ENCODE measurements around the gene KATNBL1. TPM values are rescaled to one million over a fixed set of nuclear protein-coding genes. Genes with fewer than 3 reads are reported as not detected.

Gene KATNBL1
- total RNA-seq, 1 experiment from 2014 or later, result 46.8 TPM

DNA sequence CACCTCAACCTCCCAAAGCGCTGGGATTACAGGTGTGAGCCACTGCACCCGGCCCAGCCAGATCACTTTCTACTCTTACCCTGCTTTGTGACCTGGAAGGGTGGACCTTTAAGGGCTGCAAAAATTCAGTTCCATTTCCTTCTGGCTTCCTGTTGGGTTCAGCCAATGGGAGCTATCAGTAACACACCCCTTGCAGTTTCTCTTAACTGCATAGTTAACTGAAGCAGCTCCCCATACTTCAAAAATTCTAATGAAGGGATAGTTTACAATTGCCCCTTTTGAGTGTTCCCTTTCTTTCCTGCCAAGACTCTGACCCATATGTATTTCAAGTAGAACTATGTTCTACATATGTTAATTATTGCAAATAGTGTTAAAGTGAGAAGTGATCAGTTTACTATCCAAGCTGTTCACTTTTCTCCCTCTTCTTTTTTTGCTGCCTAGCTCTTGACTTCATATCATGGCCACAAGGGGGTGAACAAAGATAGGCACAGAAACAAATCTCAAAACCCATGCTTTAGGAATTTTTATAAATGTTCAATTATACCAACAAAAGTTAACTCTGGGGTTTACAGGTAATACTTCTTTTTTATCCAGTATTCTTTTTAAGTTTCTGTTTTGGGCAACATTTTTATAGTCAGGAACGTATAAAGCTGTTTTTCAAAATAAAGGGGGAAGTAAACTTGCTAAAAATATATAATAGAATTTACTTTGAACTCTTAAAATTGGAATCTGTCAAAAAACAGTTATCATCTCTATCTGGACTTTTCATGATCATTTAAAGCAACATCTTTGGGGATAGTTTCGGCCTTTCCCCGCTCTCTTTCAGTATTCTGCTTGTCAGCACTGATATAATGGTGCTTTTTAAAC is 99.9 kb downstream of the KATNBL1 start:
- no peak overlapping the region for H3K27ac ChIP-seq (ENCODE audit: insufficient read length, low read depth, low read length)
- H3K4me3 Mint-ChIP-seq, result no peak overlapping the region
- H2AFZ ChIP-seq (ENCODE audit: low read length), result no peak overlapping the region
- H3K36me3 Mint-ChIP-seq (ENCODE audit: insufficient read depth in 1 of 3, low read depth in 3 of 3), result no peaks in the 10 kb centered on the region
- no peak overlapping the region for H2BK120ac ChIP-seq (ENCODE audit: low read depth, low read length, poor library complexity, severe bottlenecking)
- H3K4me1 ChIP-seq (ENCODE audit: insufficient read depth, low read length), result no peaks in the 10 kb centered on the region
- H2BK20ac ChIP-seq (ENCODE audit: low read depth, low read length, poor library complexity, severe bottlenecking), result no peak overlapping the region
- H3K4me2 ChIP-seq (ENCODE audit: insufficient read depth, insufficient read length, low read length), result no peak overlapping the region
- no peaks in the 10 kb centered on the region for H4K20me1 ChIP-seq (ENCODE audit: control insufficient read depth, insufficient read depth, insufficient read length)
- no peaks in the 10 kb centered on the region for H3K79me2 ChIP-seq (ENCODE audit: insufficient read depth, low read length)
- no peak overlapping the region for H3K23ac ChIP-seq (ENCODE audit: insufficient read length, low read depth, low read length)
- H4K8ac ChIP-seq (replicated peaks; ENCODE audit: insufficient read length, low read depth, low read length), result no peak overlapping the region
- H3K9me3 Mint-ChIP-seq, result no peaks in the 10 kb centered on the region
- H3K23me2 ChIP-seq (ENCODE audit: insufficient read length, low read depth, low read length, poor library complexity, severe bottlenecking), result no peaks in the 10 kb centered on the region
- H2BK12ac ChIP-seq (ENCODE audit: insufficient read length, low read depth, low read length), result no peak overlapping the region
- H3T11ph ChIP-seq (ENCODE audit: low read length), result no peak overlapping the region
- H4K5ac ChIP-seq (ENCODE audit: insufficient read length, low read depth, low read length), result no peak overlapping the region
- no peak for DNase-seq
- H3K9me3 ChIP-seq (ENCODE audit: control insufficient read depth, low read depth, low read length), result no peaks in the 10 kb centered on the region
- no peaks in the 10 kb centered on the region for H3K79me1 ChIP-seq (ENCODE audit: insufficient read depth, low read depth, low read length, poor library complexity, severe bottlenecking)
- no peak overlapping the region for H3K9ac ChIP-seq (ENCODE audit: extremely low read depth, insufficient read length, low read length)
- no peak overlapping the region for H3K18ac ChIP-seq (ENCODE audit: insufficient read length, low read depth, low read length)
- no peaks in the 10 kb centered on the region; the same call in 1 of the 2 replicates for H3K27me3 Mint-ChIP-seq (ENCODE audit: low read depth)
- no peak overlapping the region for H3K56ac ChIP-seq (ENCODE audit: insufficient read length, low read depth, low read length)
- H2BK15ac ChIP-seq (ENCODE audit: low read depth, low read length), result no peak overlapping the region
- H2AK5ac ChIP-seq (ENCODE audit: insufficient read length, low read length), result no peak overlapping the region
- no peak overlapping the region for H2BK5ac ChIP-seq (ENCODE audit: insufficient read length, low read length)
- H3K27me3 ChIP-seq (ENCODE audit: insufficient read depth, low read length), result no peaks in the 10 kb centered on the region
- no peak overlapping the region for H4K91ac ChIP-seq (ENCODE audit: insufficient read length, low read depth, low read length)
- H3K27ac Mint-ChIP-seq, result no peak overlapping the region
- H3K4me1 Mint-ChIP-seq, result peaks cover 6 to 8% of the 10 kb centered on the region in 2 experiments
- no CpG with 5 or more reads among the region's 5 CpGs for WGBS (ENCODE audit: extremely low coverage, insufficient read length, low lambda C conversion rate)
- H3K4ac ChIP-seq (ENCODE audit: low read depth, low read length), result no peak overlapping the region
- no peak overlapping the region for H3K14ac ChIP-seq (ENCODE audit: insufficient read depth, low read length)
- TF ChIP-seq, protein P1, sequence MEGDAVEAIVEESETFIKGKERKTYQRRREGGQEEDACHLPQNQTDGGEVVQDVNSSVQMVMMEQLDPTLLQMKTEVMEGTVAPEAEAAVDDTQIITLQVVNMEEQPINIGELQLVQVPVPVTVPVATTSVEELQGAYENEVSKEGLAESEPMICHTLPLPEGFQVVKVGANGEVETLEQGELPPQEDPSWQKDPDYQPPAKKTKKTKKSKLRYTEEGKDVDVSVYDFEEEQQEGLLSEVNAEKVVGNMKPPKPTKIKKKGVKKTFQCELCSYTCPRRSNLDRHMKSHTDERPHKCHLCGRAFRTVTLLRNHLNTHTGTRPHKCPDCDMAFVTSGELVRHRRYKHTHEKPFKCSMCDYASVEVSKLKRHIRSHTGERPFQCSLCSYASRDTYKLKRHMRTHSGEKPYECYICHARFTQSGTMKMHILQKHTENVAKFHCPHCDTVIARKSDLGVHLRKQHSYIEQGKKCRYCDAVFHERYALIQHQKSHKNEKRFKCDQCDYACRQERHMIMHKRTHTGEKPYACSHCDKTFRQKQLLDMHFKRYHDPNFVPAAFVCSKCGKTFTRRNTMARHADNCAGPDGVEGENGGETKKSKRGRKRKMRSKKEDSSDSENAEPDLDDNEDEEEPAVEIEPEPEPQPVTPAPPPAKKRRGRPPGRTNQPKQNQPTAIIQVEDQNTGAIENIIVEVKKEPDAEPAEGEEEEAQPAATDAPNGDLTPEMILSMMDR (conservative IDR thresholded peaks at IDR 0.05), result peak; percentile 82

Measured in H9 (cell line).